Measurements from ENCODE around the gene C9orf72.

C9orf72 gene

DNA sequence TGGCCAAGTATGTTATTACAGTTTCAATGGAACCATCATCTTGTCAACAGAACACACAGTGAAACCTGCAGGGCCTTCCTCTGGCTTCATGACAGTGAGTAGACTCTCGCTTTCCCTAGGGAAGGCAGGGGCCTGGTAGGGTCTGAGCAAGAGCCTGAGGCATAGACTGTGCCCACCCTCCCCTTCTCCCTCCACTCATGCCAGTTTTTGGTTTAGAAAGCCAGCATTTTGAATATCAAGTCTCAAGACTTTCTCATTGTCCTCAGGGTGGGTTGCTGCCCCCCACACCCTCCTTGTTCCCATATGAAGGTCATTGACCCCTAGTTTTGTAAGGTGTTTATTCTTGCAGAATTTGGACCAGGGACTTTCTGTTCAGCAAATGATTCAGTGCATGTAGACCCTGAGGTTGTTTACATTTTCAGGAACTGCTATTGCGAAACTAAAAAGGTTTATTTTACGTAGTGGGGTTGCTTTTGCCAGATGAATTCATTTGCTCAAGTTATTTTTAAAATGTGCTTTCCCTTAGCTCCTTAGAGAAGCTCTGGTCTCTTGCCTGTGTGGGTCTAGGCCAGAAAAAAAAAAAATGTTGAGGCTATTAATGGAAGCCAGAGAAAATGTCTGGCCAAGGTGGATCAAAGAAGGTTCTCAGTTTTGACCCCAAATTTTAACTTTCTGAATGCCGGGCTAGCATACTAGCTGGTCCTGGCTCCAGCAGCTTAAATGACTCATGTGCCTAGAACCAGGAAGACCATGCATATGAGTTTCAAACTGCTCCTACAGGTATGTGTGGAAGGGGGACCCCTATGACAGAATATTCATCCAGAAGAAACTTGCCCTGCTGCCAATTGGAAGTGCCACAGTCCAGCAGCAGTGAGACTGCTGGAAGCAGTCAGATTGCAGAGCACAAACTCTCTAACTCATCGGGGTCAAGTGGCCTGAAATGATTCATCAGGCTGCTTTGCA, 33.5 kb downstream of the C9orf72 start:
- peak; percentile 12 for DNase-seq (ENCODE audit: low read depth, low spot score)
- ChIA-PET POLR2A (no interaction called here), CTCF (interaction anchor here (1.3 to 4.3 kb wide), 4 partner anchors 10 to 207 kb away, joined by 3 to 27 read pairs (median 7); partner anchors contain the start of gene MOB3B)
- no peak overlapping the region for H3K4me3 ChIP-seq (ENCODE audit: low read depth, low read length)
- TF ChIP-seq, protein P1, sequence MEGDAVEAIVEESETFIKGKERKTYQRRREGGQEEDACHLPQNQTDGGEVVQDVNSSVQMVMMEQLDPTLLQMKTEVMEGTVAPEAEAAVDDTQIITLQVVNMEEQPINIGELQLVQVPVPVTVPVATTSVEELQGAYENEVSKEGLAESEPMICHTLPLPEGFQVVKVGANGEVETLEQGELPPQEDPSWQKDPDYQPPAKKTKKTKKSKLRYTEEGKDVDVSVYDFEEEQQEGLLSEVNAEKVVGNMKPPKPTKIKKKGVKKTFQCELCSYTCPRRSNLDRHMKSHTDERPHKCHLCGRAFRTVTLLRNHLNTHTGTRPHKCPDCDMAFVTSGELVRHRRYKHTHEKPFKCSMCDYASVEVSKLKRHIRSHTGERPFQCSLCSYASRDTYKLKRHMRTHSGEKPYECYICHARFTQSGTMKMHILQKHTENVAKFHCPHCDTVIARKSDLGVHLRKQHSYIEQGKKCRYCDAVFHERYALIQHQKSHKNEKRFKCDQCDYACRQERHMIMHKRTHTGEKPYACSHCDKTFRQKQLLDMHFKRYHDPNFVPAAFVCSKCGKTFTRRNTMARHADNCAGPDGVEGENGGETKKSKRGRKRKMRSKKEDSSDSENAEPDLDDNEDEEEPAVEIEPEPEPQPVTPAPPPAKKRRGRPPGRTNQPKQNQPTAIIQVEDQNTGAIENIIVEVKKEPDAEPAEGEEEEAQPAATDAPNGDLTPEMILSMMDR (IDR thresholded peaks at IDR 0.05; ENCODE audit: insufficient read depth, low read length, missing control alignments): no peak

DNA sequence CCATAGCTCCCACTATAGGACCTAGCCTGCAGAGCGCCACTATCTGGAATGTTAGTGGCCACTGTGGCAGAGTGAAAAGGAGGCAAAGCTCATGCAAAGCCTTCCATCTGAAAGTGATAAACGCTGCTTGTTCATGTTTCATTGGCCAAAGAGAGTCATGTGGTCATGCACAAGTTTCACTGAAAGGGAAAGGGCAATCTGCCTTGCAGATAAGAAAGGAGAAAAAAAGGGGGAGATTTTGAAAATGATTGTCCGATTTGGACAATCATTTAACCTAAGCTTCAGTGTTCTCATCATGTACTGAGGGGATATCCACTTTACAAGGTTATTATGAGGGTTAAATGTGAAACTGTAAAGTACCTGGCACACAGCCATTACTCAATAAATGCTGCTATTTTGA, 34.6 kb downstream of the C9orf72 start:
- DNase-seq (ENCODE audit: low read depth, low spot score): no peak
- POLR2A ChIA-PET: no interaction called here
- TF ChIP-seq, protein P1 (IDR thresholded peaks at IDR 0.05; ENCODE audit: insufficient read depth, low read length, missing control alignments): no peak
- H3K4me3 ChIP-seq (ENCODE audit: low read depth, low read length): no peak overlapping the region
- CTCF ChIA-PET: interaction anchor here (1.4 to 1.6 kb wide), 2 partner anchors 9 to 205 kb away, joined by 4 to 10 read pairs; partner anchors contain the start of gene MOB3B

DNA sequence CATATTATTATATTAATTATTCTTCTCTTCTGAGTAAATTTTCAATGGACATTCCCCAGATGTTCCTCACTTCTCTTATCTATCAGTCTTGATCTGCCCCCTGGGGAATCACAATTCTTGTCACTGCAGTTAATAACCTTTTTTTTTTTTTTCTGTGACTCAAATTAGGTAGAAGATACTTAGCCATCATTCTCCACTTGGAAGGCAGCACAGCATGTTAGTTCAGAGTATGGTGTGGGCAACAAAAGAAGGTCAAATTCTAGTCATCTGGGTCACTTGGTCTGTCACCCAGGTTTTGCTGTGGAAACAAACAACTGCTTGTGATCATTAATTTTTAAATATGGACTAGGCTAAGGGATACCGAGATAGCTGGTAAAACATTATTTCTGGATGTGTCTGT, 35.5 kb downstream of the C9orf72 start:
- ChIA-PET POLR2A (no interaction called here), CTCF (interaction anchor here (1.4 to 1.6 kb wide), 2 partner anchors 8 to 204 kb away, joined by 4 to 10 read pairs; partner anchors contain the start of gene MOB3B)
- no peak for DNase-seq (ENCODE audit: low read depth, low spot score)
- no peak overlapping the region for H3K4me3 ChIP-seq (ENCODE audit: low read depth, low read length)
- TF ChIP-seq, protein P1 (IDR thresholded peaks at IDR 0.05; ENCODE audit: insufficient read depth, low read length, missing control alignments): no peak

DNA sequence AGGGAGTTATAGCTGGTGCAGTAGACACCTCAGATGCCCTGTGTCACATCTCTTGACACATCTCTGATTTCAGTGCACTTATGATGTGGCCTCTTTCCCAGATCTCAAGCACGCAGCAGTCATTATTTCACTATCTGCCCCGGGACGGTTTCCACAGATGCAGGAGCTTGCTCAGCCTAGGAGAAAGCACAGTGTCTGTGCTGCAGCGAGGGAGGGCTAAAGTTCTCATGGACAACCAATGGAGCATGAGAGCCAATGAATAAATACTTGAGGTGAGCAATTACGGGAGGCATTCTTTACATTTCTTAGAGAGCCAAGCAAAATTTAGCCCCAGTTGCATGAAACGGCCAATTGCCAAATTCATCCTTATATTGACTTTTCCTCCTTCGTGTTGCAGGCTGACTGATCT, 36.2 kb downstream of the C9orf72 start:
- no peak for DNase-seq (ENCODE audit: low read depth, low spot score)
- H3K4me3 ChIP-seq (ENCODE audit: low read depth, low read length): no peak overlapping the region
- CTCF ChIA-PET: interaction anchor here (2.4 kb wide), 1 partner anchor 11 kb away, joined by 12 read pairs; no protein-coding TSS in a partner anchor
- TF ChIP-seq, protein P1 (IDR thresholded peaks at IDR 0.05; ENCODE audit: insufficient read depth, low read length, missing control alignments): no peak
- POLR2A ChIA-PET: interaction anchor here (1.3 kb wide), 1 partner anchor 10 kb away, joined by 3 read pairs; no protein-coding TSS in a partner anchor

DNA sequence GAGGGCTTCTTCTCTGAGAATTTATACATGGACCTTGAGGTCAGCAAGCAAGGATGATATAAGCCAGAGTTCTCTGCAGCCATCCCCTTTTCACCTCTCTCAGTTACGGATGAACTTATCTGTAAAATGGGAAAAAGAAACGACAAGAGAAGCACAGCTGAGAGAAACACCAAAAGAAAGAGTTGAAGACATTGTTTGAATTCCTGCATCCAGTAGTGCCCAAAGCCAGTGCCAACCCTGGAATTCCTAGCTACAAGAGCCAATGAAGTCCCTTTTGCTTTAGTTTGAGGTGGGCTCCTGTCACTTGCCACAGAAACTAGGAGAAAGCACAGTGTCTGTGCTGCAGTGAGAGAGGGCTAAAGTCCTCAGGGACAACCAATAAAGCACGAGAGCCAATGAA, 37.1 kb downstream of the C9orf72 start:
- CTCF ChIA-PET: interaction anchor here (2.0 to 2.4 kb wide), 2 partner anchors 12 to 203 kb away, joined by 5 to 12 read pairs; no protein-coding TSS in a partner anchor

More for the DNA sequence above, 37.1 kb downstream of the C9orf72 start:
- H3K4me3 ChIP-seq (ENCODE audit: low read depth, low read length): no peak overlapping the region
- POLR2A ChIA-PET: interaction anchor here (1.3 kb wide), 1 partner anchor 9 kb away, joined by 3 read pairs; no protein-coding TSS in a partner anchor
- DNase-seq (ENCODE audit: low read depth, low spot score): no peak
- TF ChIP-seq, protein P1 (IDR thresholded peaks at IDR 0.05; ENCODE audit: insufficient read depth, low read length, missing control alignments): no peak
